GM23338 (cell line): ENCODE results near the gene UNC5A. TPM values are rescaled to one million over a fixed set of nuclear protein-coding genes. Genes with fewer than 3 reads are reported as not detected.

Experiments
- ATAC-seq: fragments of 200-7000 bp; cut with Tn5 transposase; 3 replicates; pipeline ENCODE4 v1.9.1; 2020
- DNase-seq: peaks from one replicate; pipeline ENCODE4 v3.0.0-alpha.2; 2015; ENCODE audit warnings: low spot score
- H2AFZ ChIP-seq: fragments of 200-600 bp; sonication (generic); 2 replicates; pipeline ENCODE4 v1.8.0; 2016; ENCODE audit warnings: antibody characterized with exemption, mild to moderate bottlenecking, moderate library complexity
- H3F3A ChIP-seq: fragments of 200-600 bp; sonication (generic); replicated peaks from 2 replicates; pipeline ENCODE4 v1.8.0; 2017; ENCODE audit warnings: antibody characterized with exemption, mixed run types, low read depth
- H3K27ac ChIP-seq: fragments of 200-600 bp; sonication (generic); 2 replicates; pipeline ENCODE4 v1.6.1; 2016; ENCODE audit warnings: low read depth
- H3K27me3 ChIP-seq: fragments of 200-600 bp; sonication (generic); 2 replicates; pipeline ENCODE4 v1.8.0; 2016; ENCODE audit warnings: mild to moderate bottlenecking, mixed run types, moderate library complexity; ENCODE audit not compliant: insufficient read depth
- H3K36me3 ChIP-seq: fragments of 200-600 bp; sonication (generic); 2 replicates; pipeline ENCODE4 v1.8.0; 2016; ENCODE audit warnings: mild to moderate bottlenecking; ENCODE audit not compliant: insufficient read depth
- H3K4me1 ChIP-seq: fragments of 200-600 bp; sonication (generic); 2 replicates; pipeline ENCODE4 v1.8.0; 2016; ENCODE audit warnings: mild to moderate bottlenecking, moderate library complexity; ENCODE audit not compliant: insufficient read depth
- H3K4me2 ChIP-seq: fragments of 200-600 bp; sonication (generic); 2 replicates; pipeline ENCODE4 v1.7.1; 2017; ENCODE audit warnings: mixed run types
- H3K4me3 ChIP-seq: fragments of 200-600 bp; sonication (generic); 2 replicates; pipeline ENCODE4 v1.6.1; 2016; ENCODE audit warnings: mixed run types
- H3K79me2 ChIP-seq: fragments of 200-600 bp; sonication (generic); replicated peaks from 2 replicates; pipeline ENCODE4 v1.8.0; 2017; ENCODE audit warnings: mild to moderate bottlenecking; ENCODE audit not compliant: insufficient read depth
- H3K9me2 ChIP-seq: fragments of 200-600 bp; sonication (generic); 2 replicates; pipeline ENCODE4 v1.8.0; 2017; ENCODE audit not compliant: insufficient read depth
- H4K20me1 ChIP-seq: fragments of 200-600 bp; sonication (generic); replicated peaks from 2 replicates; pipeline ENCODE4 v1.8.0; 2017; ENCODE audit warnings: mild to moderate bottlenecking; ENCODE audit not compliant: insufficient read depth
- H3K27ac Mint-ChIP-seq: 2 replicates; pipeline ENCODE4 v1.8.0; 2020; ENCODE audit warnings: inconsistent platforms, mild to moderate bottlenecking, moderate library complexity, mixed read lengths
- H3K27me3 Mint-ChIP-seq: 3 replicates; pipeline ENCODE4 v1.8.0; 2022; ENCODE audit warnings: low read depth, mild to moderate bottlenecking, moderate library complexity, mixed read lengths, inconsistent platforms; ENCODE audit not compliant: insufficient read depth, poor library complexity
- H3K36me3 Mint-ChIP-seq: 3 replicates; pipeline ENCODE4 v1.8.0; 2021; ENCODE audit warnings: low read depth, mild to moderate bottlenecking, inconsistent platforms, moderate library complexity, mixed read lengths
- H3K4me1 Mint-ChIP-seq: 3 replicates; pipeline ENCODE4 v1.8.0; 2020; ENCODE audit warnings: mild to moderate bottlenecking, inconsistent platforms, mixed read lengths
- H3K4me3 Mint-ChIP-seq: 3 replicates; pipeline ENCODE4 v1.8.0; 2021; ENCODE audit warnings: moderate library complexity, mild to moderate bottlenecking, inconsistent platforms, mixed read lengths
- H3K9me3 Mint-ChIP-seq: 3 replicates; pipeline ENCODE4 v1.8.0; 2020; ENCODE audit warnings: moderate library complexity, mild to moderate bottlenecking, inconsistent platforms, mixed read lengths
- CREB1 ChIP-seq: fragments of 250-450 bp; sonication (Bioruptor Pico); IDR thresholded peaks from 2 replicates; pipeline ENCODE4 v1.5.0; 2020; ENCODE audit warnings: low read depth, mild to moderate bottlenecking, moderate library complexity
- CTCF ChIP-seq, 2 experiments: fragments of 200-600 bp in 1 of 2; sonication (generic) in 1 of 2; conservative IDR thresholded peaks; 2 replicates each; pipeline versions ENCODE4 v1.5.1 to v1.6.1; 2016 to 2017; ENCODE audit warnings: antibody characterized with exemption in 2 of 2, low read depth in 2 of 2, mild to moderate bottlenecking in 2 of 2, moderate library complexity in 1 of 2
- EZH2 ChIP-seq: fragments of 200-600 bp; sonication (generic); IDR thresholded peaks from one replicate; pipeline ENCODE4 v1.8.0; 2017; ENCODE audit warnings: antibody characterized with exemption, mild to moderate bottlenecking, low read depth; ENCODE audit not compliant: unreplicated experiment
- JUNB ChIP-seq: IDR thresholded peaks from one replicate; pipeline ENCODE4 v1.6.1; 2016; ENCODE audit warnings: antibody characterized with exemption; ENCODE audit not compliant: unreplicated experiment
- NANOG ChIP-seq: IDR thresholded peaks from 2 replicates; pipeline ENCODE4 v1.6.1; 2016; ENCODE audit warnings: antibody characterized with exemption, borderline replicate concordance
- POLR2AphosphoS5 ChIP-seq: IDR thresholded peaks from 2 replicates; pipeline ENCODE4 v1.6.1; 2016; ENCODE audit warnings: antibody characterized with exemption, low read depth
- REST ChIP-seq: IDR thresholded peaks from one replicate; pipeline ENCODE4 v1.6.1; 2018; ENCODE audit warnings: antibody characterized with exemption; ENCODE audit not compliant: unreplicated experiment
- STAT1 ChIP-seq: IDR thresholded peaks from one replicate; pipeline ENCODE4 v1.6.1; 2016; ENCODE audit warnings: antibody characterized with exemption; ENCODE audit not compliant: unreplicated experiment
- ZNF114 ChIP-seq: fragments of 250-450 bp; sonication (Bioruptor Pico); IDR thresholded peaks from 2 replicates; pipeline ENCODE4 v1.5.0; 2020; ENCODE audit warnings: mild to moderate bottlenecking, moderate library complexity
- ZNF331 ChIP-seq: fragments of 250-450 bp; sonication (Bioruptor Pico); IDR thresholded peaks from 2 replicates; pipeline ENCODE4 v1.5.0; 2020; ENCODE audit warnings: low read depth, mild to moderate bottlenecking, moderate library complexity
- ZNF462 ChIP-seq: fragments of 250-450 bp; sonication (Bioruptor Pico); IDR thresholded peaks from 2 replicates; pipeline ENCODE4 v1.5.0; 2020; ENCODE audit warnings: mild to moderate bottlenecking, moderate library complexity
- polyA plus RNA-seq: library from polyadenylated mRNA; unstranded; fragments of >200 nt; fragmentation: Nextera tagmentation; extraction: Ambion mirVana; gene quantifications from 2 replicates; pipeline ENCODE4 v1.2.1, GENCODE V29; 2016
- total RNA-seq: library from RNA; depleted of rRNA; stranded (reverse); fragments of >200 nt; shearing (Covaris generic); gene quantifications from 2 replicates; pipeline ENCODE4 v1.2.3, GENCODE V29; 2014

The UNC5A gene
- total and polyA plus RNA-seq, 2 experiments from 2014 or later, result 0.92 to 3.9 TPM

GRCh38 chr5:176836811-176837706 is 26.7 kb downstream of the UNC5A start:
- no peaks in the 10 kb centered on the region for H3K36me3 Mint-ChIP-seq
- Histone ChIP-seq H3F3A (no peaks in the 10 kb centered on the region), H4K20me1 (peaks cover 7% of the 10 kb centered on the region), H3K36me3 (no peaks in the 10 kb centered on the region), H3K79me2 (no peaks in the 10 kb centered on the region), H3K9me2 (no peaks in the 10 kb centered on the region), H3K4me1 (peaks cover 3% of the 10 kb centered on the region; the same call in 1 of the 2 replicates), H3K4me2 (no peak overlapping the region), H2AFZ (no peak overlapping the region), H3K27ac (no peak overlapping the region), H3K27me3 (peaks cover 9% of the 10 kb centered on the region), H3K4me3 (no peak overlapping the region)
- H3K27ac Mint-ChIP-seq, result no peak overlapping the region
- peaks cover 13% of the 10 kb centered on the region for H3K4me1 Mint-ChIP-seq
- DNase-seq (no peak), ATAC-seq (no peak)
- H3K9me3 Mint-ChIP-seq, result no peaks in the 10 kb centered on the region; the same call in 2 of the 3 replicates
- H3K4me3 Mint-ChIP-seq, result no peak overlapping the region
- peaks cover 35% of the 10 kb centered on the region for H3K27me3 Mint-ChIP-seq
- TF ChIP-seq ZNF462 (CRISPR knock-in tag) (no peak), POLR2AphosphoS5 (no peak), CTCF (conservative IDR thresholded peaks at IDR 0.05; ENCODE audit: low read depth in 2 of 2) (no peak), NANOG (no peak), JUNB (no peak), ZNF331 (CRISPR knock-in tag) (no peak), EZH2 (no peak), STAT1 (no peak), ZNF114 (CRISPR knock-in tag) (no peak), REST (no peak), CREB1 (CRISPR knock-in tag) (no peak)
